Ureter (tissue), 1 donor: ENCODE data around the gene CCDC97. TPM values are rescaled to one million over a fixed set of nuclear protein-coding genes. Genes with fewer than 3 reads are reported as not detected.
A peak's percentile ranks its signal among the peaks of the same experiment; 100 is the strongest.

Source experiments
- DNase-seq: peaks from one replicate; pipeline ENCODE4 v3.0.0-alpha.2; 2020; ENCODE audit warnings: low spot score
- total RNA-seq: library from RNA; stranded (reverse); gene quantifications from one replicate; pipeline ENCODE4 v1.2.4, GENCODE V29; 2023
- donor health status: DM: yes; HTN: yes; CAD: no.

Gene CCDC97
- total RNA-seq, 1 donor from 2014 or later, result 38.3 TPM

DNA sequence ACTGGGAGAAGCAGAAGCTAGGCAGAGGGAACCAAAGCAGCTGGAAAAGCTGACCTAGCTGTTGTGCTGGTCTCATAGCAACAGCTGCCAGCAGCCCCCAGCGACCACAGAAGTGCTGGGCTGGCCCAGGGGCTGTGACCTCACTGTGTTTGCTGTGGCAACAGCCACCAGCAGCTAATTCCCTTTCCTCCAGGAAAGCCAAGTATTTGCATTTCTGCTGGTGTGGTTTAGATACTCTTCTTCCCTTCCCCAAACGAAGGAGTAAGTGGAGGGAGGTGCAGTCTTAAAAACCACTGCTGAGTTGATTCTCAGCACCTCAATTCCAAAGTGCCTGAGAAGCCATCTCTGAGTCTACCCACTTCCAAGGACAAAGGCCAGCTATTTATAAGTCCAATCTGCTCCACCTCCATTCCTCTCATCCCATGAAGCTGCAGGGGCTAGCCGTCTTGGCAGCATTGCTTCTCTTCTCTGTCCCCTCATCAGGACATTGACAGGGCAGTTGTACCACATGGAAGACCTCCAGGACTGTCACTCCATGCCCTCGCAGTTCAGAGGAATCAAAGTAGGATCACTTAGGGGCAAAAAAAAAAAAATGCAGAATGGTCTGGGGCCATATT, 11.5 kb upstream of the CCDC97 start:
- no peak for DNase-seq

DNA sequence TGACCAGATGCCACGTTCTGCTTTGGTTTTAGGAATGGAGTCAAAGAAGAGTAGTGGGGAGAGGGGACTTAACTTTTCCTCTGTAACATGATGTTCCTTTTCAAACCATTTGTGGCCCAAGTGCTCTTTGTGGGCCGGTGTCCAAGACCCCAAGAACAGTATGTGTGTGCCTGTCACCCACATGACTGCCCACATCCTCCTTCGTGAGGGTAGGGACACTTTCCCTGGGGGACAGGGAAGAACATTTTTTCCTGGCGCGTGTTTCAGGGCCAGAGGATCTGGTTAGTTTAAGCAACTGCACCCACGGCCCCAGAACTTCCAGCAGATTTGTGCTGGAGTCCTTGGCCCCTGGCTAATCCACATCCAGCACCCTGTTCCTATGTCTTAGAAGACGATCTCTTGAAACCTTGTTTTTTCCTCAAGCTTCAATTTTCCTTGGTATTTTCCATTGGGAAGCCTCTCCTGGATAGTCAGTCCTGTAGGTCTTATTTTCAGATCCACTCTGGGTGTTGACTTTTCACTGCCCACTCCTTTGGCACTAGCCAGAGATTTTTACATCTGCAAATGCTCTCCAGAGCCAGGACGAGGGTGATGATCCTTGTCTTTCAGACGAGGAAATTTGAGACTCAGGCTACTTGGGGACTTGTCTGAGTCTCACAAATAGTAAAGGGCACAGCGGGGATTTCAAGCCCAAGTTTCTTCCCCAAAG, 10.8 kb upstream of the CCDC97 start:
- DNase-seq, result no peak

DNA sequence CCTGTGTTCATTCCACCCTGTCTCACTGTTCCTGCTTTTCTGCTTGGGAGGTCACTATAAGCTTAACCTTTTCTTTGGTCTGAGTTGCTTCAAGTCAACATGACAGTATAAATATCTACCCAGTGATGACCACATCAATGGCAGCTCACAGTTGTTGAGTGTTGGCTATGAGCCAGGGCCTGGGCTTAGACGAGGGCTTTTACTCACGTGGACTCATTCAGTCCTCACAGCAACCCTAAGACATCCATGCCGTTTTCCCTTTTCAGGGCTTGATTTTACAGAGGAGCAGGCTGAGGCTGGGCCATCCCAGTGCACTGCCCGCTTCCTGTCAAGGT, 10.2 kb upstream of the CCDC97 start:
- DNase-seq, result no peak

DNA sequence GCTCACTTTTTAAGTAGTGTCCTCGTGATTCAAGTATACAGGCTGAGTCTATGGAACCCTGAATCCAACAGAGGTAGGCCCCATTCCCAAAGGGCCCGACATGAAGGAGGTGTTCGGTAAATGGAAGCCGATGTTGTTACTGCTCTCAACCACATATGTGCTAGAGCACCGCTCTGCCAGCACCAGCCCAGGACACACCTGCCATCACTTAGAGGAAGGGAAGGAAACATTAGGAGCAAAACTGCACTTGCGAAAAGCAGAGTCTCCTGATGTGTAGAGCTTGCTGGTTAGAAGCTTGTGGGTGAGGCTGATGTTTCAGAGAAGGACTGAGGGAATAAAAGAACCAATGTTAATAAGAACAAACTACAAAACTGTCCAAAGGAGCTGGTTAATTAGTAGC, 9.4 kb upstream of the CCDC97 start:
- DNase-seq, result no peak

DNA sequence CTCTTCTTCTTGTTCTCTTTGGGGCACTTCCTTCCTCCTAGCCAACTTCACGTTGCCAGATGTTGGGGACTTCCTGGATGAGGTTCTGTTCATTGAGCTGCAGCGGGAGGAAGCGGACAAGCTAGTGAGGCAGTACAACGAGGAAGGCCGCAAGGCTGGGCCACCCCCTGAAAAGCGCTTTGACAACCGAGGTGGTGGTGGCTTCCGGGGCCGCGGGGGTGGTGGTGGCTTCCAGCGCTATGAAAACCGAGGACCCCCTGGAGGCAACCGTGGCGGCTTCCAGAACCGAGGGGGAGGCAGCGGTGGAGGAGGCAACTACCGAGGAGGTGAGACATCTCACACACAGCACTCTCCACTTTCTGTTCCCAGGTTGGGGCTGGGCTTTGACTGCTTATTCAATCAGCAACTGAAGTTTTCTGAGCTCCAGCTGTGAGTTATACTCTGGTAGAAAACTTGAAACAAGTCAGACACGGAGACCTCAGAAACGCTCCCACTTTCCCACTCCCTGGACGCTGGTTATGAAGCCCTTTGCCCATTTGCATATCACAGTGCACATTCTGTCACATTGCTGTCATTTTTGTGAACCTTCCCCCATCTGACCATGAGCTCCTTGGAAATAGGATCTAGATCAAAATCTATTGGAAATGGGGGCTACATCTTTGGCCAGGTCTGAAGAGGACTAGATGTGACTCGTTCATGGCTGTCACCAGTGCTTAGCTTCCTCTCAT, 7.2 kb upstream of the CCDC97 start:
- no peak for DNase-seq

DNA sequence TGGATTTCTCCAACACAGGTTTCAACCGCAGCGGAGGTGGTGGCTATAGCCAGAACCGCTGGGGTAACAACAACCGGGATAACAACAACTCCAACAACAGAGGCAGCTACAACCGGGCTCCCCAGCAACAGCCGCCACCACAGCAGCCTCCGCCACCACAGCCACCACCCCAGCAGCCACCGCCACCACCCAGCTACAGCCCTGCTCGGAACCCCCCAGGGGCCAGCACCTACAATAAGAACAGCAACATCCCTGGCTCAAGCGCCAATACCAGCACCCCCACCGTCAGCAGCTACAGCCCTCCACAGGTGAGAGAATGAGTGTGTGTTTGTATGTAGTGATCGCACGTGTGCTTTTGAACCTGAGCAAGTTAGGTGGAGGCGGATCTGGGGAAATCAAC, 6.0 kb upstream of the CCDC97 start:
- DNase-seq, result no peak

DNA sequence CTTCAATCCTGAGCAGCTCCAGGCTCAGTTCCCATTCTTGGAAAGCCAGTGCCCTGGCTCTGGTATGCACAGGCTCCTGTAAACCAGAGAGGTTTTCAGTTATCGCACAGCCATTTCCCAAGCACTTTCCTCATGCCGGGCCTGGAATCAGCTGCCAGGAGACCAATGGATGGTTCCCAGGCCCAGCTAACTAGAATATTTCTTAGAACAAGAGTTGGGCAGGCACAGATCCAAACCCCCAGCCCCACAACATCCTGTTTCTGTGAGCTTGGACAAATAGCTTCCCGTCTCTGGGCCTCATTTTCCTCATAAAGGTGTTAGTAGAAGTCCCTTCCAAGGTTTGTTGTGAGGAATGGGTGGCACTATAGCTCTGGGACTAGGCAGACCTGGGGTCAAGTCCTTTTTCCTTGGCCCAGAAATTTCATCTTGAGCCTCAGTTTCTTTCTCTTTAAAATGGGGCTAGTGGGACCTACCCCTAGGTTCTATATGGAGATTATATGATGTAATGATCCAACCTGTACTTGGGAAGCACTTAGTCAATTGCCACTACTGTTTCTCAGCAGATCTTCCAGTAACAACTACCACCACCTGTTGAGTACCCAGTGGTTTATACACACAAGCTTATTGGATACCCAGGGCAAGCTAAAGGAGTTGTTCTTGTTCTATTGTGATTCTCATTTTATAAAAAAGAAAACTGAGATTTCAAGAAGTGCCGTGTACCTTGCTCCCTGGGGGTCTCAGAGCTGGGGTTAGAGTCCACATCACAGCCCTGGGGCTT, 5.1 kb upstream of the CCDC97 start:
- no peak for DNase-seq

DNA sequence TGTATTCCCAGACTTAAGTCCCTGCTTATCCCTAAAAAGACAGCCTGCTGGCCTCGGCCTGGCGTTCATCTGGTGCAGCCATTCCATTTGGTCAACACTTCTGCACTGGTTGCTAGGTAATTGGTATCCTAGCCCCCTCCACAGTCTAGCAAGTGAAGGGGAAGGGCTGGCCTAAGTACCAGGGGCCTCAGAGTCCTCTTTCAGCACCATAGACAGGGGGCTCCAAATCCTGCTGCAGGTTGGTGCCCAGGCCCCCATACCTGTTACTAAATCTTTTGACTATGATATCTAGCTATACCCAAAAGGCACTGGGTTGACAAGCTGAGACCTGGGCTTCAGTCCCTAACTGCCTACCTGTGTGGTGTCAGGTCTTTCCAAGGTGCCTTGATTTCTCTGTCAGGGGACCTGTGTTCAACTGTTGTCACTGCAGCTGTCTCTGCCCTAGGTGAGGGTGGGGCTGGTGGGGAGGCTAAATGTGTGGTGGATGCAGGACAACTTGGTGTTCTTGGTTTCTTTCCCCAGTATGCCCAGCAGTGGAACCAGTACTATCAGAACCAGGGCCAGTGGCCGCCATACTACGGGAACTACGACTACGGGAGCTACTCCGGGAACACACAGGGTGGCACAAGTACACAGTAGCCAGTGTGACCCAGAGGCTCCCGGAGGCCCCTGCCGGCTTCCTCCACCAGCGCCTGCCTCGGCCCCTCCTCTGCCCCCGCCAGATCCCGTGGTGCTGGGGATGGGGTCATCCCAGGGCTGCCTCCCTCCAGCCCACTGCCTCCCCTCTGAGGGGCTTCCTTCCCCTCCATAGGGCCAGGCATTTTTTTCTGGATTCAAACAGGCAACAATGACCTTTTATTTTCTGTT, 3.8 kb upstream of the CCDC97 start:
- DNase-seq, result no peak

DNA sequence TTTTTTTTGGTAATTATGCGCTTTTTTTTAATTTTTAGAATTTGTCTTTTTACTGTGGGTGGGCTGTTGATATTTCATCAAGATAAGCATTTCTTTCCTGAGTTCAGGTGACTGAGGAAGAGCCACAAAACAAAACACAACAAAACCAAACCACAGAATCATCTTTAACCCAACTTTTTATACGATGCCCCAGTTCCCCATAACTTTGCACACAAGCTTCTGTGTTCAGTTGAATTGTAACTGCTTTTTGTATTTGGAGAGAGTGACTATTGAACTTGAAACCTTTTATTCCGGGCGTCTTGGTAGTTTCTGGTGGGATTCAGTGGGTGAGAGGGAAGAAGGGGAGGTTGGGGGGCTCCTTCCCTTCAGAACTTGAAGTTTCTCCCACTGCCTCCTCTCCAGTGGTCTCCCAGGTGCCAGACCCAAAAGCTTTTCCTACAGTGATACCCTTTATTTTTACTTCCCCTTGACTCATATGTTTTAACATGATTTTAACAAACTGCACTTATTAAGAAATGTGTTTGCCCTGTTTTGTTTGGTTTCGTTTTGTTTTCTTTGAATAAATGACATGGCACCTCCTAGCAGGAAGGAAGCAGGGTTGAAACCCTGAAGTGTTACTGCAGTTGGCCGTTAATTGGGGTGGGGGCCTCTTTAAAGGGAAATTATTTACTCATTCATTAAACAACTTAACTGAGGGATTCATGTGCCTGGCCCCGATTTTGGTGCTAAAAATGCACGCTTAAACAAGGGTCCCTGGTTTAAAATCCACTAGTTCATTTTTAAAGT, 2.7 kb upstream of the CCDC97 start:
- no peak for DNase-seq

DNA sequence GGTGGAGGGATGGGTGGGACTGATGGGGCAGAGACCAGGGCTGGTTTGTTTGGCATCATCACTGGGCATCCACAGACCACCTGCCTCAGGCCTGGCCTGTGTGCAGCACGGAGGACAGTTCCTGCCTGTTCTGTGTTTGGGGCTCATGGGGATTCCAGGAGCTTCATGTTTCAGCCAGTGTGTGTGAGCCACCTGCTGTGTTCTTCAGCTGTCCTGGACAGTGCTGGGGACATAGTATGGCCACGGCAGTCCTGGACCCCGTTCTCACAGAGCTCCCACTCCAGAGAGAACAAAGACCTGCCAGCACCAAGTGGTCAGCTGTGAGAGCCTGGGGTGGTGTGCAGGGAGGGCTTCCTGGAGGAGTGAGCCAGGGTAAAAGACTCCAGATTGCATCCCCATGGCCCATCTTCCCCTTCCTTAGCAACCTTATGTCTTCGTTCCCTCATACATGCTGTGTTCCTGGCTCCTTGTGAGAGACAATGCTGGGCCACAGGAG, 2.0 kb upstream of the CCDC97 start:
- DNase-seq, result no peak

DNA sequence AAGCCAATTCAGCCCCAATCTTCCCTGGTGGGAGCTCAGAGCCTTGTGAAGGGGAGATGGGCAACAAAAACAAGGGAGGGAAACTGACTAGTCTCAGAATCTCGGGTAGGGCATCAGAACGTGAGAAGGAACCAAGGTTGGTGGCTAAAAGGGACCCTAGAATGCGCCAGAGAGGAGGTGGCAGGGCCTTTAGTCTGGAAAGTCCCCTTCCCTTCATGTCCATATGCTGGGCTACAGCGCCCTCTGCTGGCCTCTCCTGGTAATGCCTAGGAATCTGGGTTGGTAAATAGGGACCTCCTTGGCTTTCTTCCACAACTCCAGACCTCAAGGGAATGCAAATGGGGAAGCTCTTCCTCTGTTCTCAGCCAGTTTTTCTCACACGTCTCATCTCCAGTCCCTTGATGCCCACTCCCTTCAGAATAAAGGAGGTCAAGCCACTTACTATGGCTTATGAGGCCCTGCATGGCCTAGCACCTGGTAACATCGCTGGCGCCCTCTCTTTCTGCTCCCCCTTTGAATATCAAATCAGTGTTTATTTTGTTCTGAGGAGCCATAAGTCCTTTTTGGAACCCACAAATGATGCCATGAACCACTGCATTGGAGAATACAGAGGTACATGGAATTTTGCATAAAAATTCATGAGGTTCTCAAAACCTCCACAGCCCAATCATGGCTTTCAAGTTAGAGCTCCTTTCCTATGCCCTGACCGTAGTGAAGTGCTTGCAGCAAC, 1.4 kb upstream of the CCDC97 start:
- DNase-seq, result peak; percentile 96

DNA sequence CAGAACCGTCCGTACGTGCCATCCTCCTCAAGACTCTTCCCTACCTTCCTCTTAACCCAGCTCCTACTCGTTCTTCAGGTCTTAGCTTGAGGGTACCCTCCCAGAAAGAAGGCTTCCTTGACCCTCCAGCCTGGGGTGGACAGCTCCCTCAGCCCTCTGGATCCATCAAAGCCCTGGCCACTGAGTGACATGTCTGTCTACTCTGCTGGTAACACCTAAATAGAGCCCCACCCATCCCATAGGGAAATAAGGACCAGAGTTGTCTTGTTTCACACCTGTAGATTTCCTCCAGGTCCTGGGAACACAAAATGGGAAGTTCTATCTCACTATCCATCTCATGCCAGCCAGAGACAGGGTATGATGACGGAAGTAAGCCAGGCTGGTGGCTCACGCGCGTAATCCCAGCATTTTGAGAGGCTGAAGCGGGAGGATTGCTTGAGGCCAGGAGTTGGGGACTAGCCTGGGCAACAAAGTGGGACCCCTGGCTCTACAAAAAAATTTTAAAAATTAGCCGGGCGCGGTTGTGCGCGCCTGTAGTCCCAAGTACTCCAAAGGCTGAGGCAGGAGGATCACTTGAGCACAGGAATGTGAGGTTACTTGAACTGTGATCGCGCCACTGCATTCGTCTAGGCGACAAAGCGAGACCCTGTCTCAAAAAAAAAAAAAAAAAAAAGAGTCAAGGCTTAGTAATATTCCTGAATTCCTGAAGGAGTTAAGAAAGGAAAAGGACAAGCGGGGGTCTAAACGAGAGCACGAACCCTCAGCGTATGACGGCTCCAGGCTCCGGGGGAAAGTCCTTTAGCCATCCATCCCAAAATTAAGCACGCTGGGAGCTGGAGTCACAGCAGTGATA, 566 bp upstream of the CCDC97 start:
- DNase-seq, result no peak

DNA sequence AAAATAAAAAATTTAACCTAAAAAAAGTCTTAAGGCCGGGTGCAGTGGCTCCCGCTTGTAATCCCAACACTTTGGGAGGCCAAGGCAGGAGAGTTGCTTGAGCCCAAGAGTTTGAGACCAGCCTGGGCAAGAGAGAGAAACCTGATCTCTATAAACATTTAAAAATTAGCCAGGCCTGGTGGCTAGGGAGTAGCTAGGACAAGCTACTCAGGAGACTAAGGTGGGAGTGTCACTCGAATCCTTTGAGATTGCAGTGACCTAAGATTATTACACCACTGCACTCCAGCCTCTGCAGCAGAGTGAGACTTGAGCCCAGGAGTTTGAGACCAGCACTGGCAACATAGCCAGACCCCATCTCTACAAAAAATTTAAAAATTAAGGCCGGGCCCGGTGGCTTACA, 1.1 kb downstream of the CCDC97 start:
- no peak for DNase-seq

DNA sequence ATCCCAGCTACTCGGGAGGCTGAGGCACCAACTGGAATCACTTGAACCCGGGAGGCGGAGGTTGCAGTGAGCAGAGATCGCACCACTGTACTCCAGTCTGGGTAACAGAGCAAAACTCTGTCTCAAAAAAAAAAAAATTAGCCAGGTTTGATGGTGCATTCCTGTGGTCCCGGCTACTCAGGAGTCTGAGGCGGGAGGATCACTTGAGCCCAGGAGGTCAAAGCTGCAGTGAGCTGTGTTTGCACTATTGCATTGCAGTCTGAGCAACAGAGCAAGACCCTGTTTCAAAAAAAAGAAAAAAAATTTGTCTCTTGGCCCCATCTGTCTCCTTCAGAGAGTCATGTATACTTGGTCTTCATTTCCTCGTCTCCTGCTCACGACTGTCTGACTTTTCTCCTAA, 1.6 kb downstream of the CCDC97 start:
- no peak for DNase-seq

DNA sequence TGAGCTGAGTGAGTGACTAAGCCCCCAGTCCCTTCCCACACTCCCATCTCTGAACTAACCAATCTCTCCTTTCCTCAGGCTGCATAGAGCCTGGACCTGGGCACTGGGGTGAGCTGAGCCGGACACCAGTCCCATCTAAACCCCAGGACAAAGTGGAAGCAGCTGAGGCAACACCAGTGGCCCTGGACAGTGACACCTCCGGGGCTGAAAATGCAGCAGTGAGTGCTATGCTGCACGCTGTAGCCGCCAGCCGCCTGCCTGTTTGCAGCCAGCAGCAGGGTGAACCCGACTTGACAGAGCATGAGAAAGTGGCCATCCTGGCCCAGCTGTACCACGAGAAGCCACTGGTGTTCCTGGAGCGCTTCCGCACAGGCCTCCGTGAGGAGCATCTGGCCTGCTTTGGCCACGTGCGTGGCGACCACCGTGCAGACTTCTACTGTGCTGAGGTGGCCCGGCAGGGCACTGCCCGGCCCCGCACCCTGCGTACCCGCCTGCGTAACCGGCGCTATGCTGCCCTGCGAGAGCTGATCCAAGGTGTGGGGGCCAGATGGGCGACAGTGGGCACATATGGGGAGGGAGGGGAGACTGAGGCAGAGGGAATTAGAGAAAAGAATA, 6.4 kb downstream of the CCDC97 start:
- no peak for DNase-seq

DNA sequence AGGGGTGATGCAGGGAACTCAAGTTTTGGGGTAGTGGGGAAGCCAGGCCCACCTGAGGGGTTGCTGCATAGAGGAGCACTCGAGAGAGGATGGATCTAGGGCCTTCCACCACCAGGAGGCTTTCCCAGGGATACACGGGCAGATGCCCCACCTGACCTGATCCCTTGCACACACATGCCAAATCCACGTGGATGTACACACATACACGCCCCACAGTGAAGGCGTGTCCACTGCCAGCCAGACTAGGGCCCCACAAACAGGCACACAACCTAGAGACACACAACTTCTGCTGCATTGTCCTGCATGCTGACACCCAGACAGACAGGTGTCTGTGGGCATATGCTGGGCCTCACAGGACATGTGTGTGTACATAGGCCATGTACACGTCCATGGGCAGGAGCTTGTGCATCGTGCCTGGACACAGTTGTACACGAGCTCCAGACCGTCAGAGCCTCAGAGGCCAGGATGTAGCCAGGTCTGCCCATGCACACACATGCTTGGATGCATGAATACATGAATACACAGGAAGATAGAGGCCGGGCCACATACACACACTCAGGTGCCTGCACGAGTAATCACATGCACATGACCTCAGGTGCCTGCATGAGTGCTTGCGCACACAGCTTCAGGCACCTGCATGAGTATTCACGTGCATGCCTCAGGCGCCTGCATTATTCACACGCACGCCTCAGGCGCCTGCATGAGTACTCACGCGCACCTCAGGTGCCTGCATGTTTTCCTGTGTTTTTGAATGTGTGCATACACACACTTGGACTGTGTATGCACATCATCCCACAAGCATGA, 8.9 kb downstream of the CCDC97 start:
- DNase-seq, result no peak

DNA sequence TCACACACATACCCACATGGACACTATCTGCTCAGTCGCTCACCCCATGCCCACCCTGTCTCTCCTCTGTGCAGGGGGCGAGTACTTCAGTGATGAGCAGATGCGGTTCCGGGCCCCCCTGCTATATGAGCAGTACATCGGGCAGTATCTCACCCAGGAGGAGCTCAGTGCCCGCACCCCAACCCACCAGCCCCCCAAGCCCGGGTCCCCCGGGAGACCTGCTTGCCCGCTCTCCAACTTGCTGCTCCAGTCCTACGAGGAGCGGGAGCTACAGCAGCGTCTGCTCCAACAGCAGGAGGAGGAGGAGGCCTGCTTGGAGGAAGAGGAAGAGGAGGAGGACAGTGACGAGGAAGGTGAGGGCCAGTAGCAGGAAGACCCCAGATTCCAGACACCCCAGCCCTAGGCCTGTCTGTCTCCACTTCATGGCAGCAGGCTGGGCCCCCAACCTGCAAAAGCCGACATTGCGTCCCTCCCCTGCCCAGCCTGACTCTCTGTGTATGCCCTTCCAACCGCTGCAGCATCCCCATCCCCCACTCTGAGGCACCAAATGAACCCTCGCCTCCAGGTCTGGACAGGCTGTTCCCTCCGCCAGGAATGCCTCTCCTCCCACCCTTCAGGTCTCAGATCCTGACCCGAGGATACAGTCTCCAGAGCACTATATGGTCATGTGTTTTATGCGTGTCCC, 9.7 kb downstream of the CCDC97 start:
- DNase-seq, result no peak
